Esophagus squamous epithelium (tissue), 4 donors: ENCODE measurements around the gene C1orf94.

Experiments used
- CTCF ChIP-seq, 6 experiments: fragments of 450-650 bp in 4 of 6; fragments of 200-600 bp in 2 of 6; sonication (generic) in 2 of 6; IDR thresholded peaks; one replicate each; pipeline ENCODE4 v1.5.1; 2016 to 2019; ENCODE audit warnings: antibody characterized with exemption in 6 of 6, mild to moderate bottlenecking in 4 of 6, moderate library complexity in 4 of 6
- POLR2A ChIP-seq, 4 donors: fragments of 450-650 bp; IDR thresholded peaks; one replicate each; pipeline ENCODE4 v1.6.1; 2017; ENCODE audit warnings: antibody characterized with exemption in 4 of 4, mild to moderate bottlenecking in 4 of 4, moderate library complexity in 3 of 4

- no peak for TF ChIP-seq POLR2A (IDR thresholded peaks at IDR 0.05)
- no peak for TF ChIP-seq CTCF (IDR thresholded peaks at IDR 0.05)
These were observed 47.1 kb upstream of the C1orf94 start for GRCh38 chr1:34129630-34130029.
